Lower lobe of right lung (tissue), 2 donors: ENCODE results near the gene SEC31B. TPM values are rescaled to one million over a fixed set of nuclear protein-coding genes. Genes with fewer than 3 reads are reported as not detected.

Experiments used
- ATAC-seq, 2 donors: fragments of 200-7000 bp; cut with Tn5 transposase; one replicate each; pipeline ENCODE4 v1.9.1; 2020 to 2022; ENCODE audit warnings: mild to moderate bottlenecking in 2 of 2, moderate library complexity in 2 of 2
- DNase-seq: peaks from one replicate; pipeline ENCODE4 v3.0.0-alpha.2; 2020
- H3K27ac ChIP-seq: fragments of 200-600 bp; one replicate; pipeline ENCODE4 v1.8.0; 2022
- H3K27me3 ChIP-seq: fragments of 200-600 bp; one replicate; pipeline ENCODE4 v1.8.0; 2022; ENCODE audit warnings: low read depth
- H3K36me3 ChIP-seq: fragments of 200-600 bp; one replicate; pipeline ENCODE4 v1.8.0; 2022; ENCODE audit warnings: mild to moderate bottlenecking
- H3K4me1 ChIP-seq: fragments of 200-600 bp; one replicate; pipeline ENCODE4 v1.8.0; 2022
- H3K4me3 ChIP-seq: fragments of 200-600 bp; one replicate; pipeline ENCODE4 v1.8.0; 2022; ENCODE audit warnings: mild to moderate bottlenecking
- H3K9me3 ChIP-seq: fragments of 200-600 bp; one replicate; pipeline ENCODE4 v1.8.0; 2022
- CTCF ChIP-seq: fragments of 200-600 bp; IDR thresholded peaks from one replicate; pipeline ENCODE4 v1.8.0; 2022; ENCODE audit warnings: antibody characterized with exemption, mild to moderate bottlenecking
- intact Hi-C: fragments of 100-400 bp; cut with DNase I; formaldehyde crosslinking; loops from one replicate; pipeline ENCODE4 v1.11.0; 2022
- total RNA-seq: library from RNA; stranded (reverse); fragmentation: NEBNext Ultra II Directional; extraction: Animal tissue kit (Norgen Biotek cat#: 25700); gene quantifications from one replicate; pipeline ENCODE4 v1.2.1, GENCODE V29; 2021
- donor health status: DM: no; HTN: yes; CAD: no; lungs with severe emphysema.

Gene SEC31B
- total RNA-seq, 1 donor from 2014 or later, result 16.0 TPM

GRCh38 chr10:100535715-100536353 lies 16.2 kb upstream of the SEC31B start, which contains the start of gene HIF1AN:
Gene HIF1AN (plus strand): TSS chr10:100535943. CDS start chr10:100535959, 16 bp downstream.
- intact Hi-C loops, result no loop called here
- ATAC-seq, result peak; percentile 98 to 100
- DNase-seq, result peak; percentile 95
- H3K4me3 ChIP-seq, result peak within 1 kb of the TSS; percentile 88
- no peaks in the 10 kb centered on the region for H3K27me3 ChIP-seq
- peak within 1 kb of the TSS; percentile 67 for H3K27ac ChIP-seq
- peaks cover 35% of the 10 kb centered on the region for H3K36me3 ChIP-seq
- peaks cover 37% of the 10 kb centered on the region for H3K4me1 ChIP-seq
- no peaks in the 10 kb centered on the region for H3K9me3 ChIP-seq
- peak; percentile 88 for TF ChIP-seq CTCF

- peak overlapping the region; percentile 67 for H3K27ac ChIP-seq
- intact Hi-C loops, result no loop called here
Measured at GRCh38 chr10:100535338-100535714, 15.7 kb upstream of the SEC31B start.

GRCh38 chr10:100534726-100535125 lies 15.1 kb upstream of the SEC31B start:
- ATAC-seq (no peak), DNase-seq (no peak)
- Histone ChIP-seq H3K4me3 (no peak overlapping the region), H3K9me3 (no peaks in the 10 kb centered on the region), H3K27ac (no peak overlapping the region), H3K36me3 (peaks cover 24% of the 10 kb centered on the region), H3K27me3 (no peaks in the 10 kb centered on the region), H3K4me1 (peaks cover 43% of the 10 kb centered on the region)
- intact Hi-C loops, result no loop called here
- no peak for TF ChIP-seq CTCF

More at GRCh38 chr10:100535338-100535714, 15.7 kb upstream of the SEC31B start:
- Histone ChIP-seq H3K9me3 (no peaks in the 10 kb centered on the region), H3K27me3 (no peaks in the 10 kb centered on the region), H3K36me3 (peaks cover 30% of the 10 kb centered on the region), H3K4me3 (peak overlapping the region; percentile 88), H3K4me1 (peaks cover 38% of the 10 kb centered on the region)
- TF ChIP-seq CTCF, result no peak
- DNase-seq (no peak), ATAC-seq (peak in 1 of 2 donors; percentile 2)

GRCh38 chr10:100531761-100532160 lies 12.1 kb upstream of the SEC31B start:
- H3K27ac ChIP-seq, result no peak overlapping the region
- ATAC-seq (no peak), DNase-seq (no peak)
- H3K4me1 ChIP-seq, result peaks cover 36% of the 10 kb centered on the region
- H3K9me3 ChIP-seq, result no peaks in the 10 kb centered on the region
- no peak overlapping the region for H3K4me3 ChIP-seq
- TF ChIP-seq CTCF, result no peak
- H3K36me3 ChIP-seq, result peaks cover 6% of the 10 kb centered on the region
- H3K27me3 ChIP-seq, result no peaks in the 10 kb centered on the region
- intact Hi-C loops, result no loop called here

GRCh38 chr10:100529475-100530298 lies 10.0 kb upstream of the SEC31B start, which contains the start of gene NDUFB8:
Gene NDUFB8 (minus strand): TSS chr10:100529871. CDS start chr10:100529851, 20 bp downstream.
- DNase-seq, result peak; percentile 92
- no peak for TF ChIP-seq CTCF
- peak; percentile 90 to 98 for ATAC-seq
- Histone ChIP-seq H3K9me3 (no peaks in the 10 kb centered on the region), H3K4me3 (peak within 1 kb of the TSS; percentile 90), H3K27me3 (no peaks in the 10 kb centered on the region), H3K4me1 (peaks cover 20% of the 10 kb centered on the region), H3K36me3 (peaks cover 25% of the 10 kb centered on the region), H3K27ac (peak within 1 kb of the TSS; percentile 78)
- intact Hi-C loops, result no loop called here
